ENCODE measurements around the gene AHSA1.

Gene AHSA1

GRCh38 chr14:77474479-77475177, 16.7 kb downstream of the AHSA1 start:
- DNase-seq (ENCODE audit: low spot score) = no peak
- TF ChIP-seq CTCF (IDR thresholded peaks at IDR 0.05; ENCODE audit: extremely low read depth, missing control alignments) = no peak

GRCh38 chr14:77475432-77476115, 17.7 kb downstream of the AHSA1 start:
- TF ChIP-seq CTCF (IDR thresholded peaks at IDR 0.05; ENCODE audit: extremely low read depth, missing control alignments) = no peak

DNA sequence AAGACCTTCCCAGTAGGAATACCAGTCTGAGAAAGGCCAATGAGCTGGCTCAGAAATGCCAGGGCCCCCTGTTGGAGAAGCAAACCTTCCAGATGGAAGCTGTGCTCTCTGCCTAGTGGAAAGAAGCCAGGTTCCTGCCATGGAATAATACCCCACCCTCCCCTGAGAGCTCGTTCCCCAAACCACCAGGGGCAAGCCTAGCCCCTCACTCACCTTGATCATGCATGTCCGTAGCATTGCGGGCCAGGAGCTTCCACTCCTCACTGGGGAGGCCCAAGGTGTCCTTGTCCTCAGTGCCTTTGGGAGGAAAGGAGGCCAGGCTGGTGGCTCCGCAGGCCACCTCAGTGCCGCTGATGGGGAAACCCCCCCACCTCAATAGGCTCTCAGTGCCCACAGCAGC, 20.1 kb downstream of the AHSA1 start:
- no peak for TF ChIP-seq CTCF (IDR thresholded peaks at IDR 0.05; ENCODE audit: extremely low read depth, missing control alignments)
- DNase-seq (ENCODE audit: low spot score) = no peak

More at GRCh38 chr14:77475432-77476115, 17.7 kb downstream of the AHSA1 start:
- no peak for DNase-seq (ENCODE audit: low spot score)

- peak; percentile 78 for DNase-seq (ENCODE audit: low spot score)
- no peak for TF ChIP-seq CTCF (IDR thresholded peaks at IDR 0.05; ENCODE audit: extremely low read depth, missing control alignments)
Observed at GRCh38 chr14:77478796-77479195, 20.9 kb downstream of the AHSA1 start.

GRCh38 chr14:77482422-77482821, 24.5 kb downstream of the AHSA1 start:
- TF ChIP-seq CTCF (IDR thresholded peaks at IDR 0.05; ENCODE audit: extremely low read depth, missing control alignments) = no peak
- no peak for DNase-seq (ENCODE audit: low spot score)

GRCh38 chr14:77485256-77485655, 27.4 kb downstream of the AHSA1 start:
- no peak for DNase-seq (ENCODE audit: low spot score)
- TF ChIP-seq CTCF (IDR thresholded peaks at IDR 0.05; ENCODE audit: extremely low read depth, missing control alignments) = no peak

- TF ChIP-seq CTCF (IDR thresholded peaks at IDR 0.05; ENCODE audit: extremely low read depth, missing control alignments) = no peak
- no peak for DNase-seq (ENCODE audit: low spot score)
Observed at GRCh38 chr14:77485901-77486678, 28.2 kb downstream of the AHSA1 start.

Measured in GM20000 (cell line).